Anterior cingulate cortex (tissue), 58 donors: ENCODE measurements around the gene NAP1L3.

Experiments
- DNase-seq, 58 donors: peaks; one replicate each; lab custom pipeline; 2025; lab: John Stamatoyannopoulos, UW

Gene NAP1L3, protein sequence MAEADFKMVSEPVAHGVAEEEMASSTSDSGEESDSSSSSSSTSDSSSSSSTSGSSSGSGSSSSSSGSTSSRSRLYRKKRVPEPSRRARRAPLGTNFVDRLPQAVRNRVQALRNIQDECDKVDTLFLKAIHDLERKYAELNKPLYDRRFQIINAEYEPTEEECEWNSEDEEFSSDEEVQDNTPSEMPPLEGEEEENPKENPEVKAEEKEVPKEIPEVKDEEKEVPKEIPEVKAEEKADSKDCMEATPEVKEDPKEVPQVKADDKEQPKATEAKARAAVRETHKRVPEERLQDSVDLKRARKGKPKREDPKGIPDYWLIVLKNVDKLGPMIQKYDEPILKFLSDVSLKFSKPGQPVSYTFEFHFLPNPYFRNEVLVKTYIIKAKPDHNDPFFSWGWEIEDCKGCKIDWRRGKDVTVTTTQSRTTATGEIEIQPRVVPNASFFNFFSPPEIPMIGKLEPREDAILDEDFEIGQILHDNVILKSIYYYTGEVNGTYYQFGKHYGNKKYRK

DNA sequence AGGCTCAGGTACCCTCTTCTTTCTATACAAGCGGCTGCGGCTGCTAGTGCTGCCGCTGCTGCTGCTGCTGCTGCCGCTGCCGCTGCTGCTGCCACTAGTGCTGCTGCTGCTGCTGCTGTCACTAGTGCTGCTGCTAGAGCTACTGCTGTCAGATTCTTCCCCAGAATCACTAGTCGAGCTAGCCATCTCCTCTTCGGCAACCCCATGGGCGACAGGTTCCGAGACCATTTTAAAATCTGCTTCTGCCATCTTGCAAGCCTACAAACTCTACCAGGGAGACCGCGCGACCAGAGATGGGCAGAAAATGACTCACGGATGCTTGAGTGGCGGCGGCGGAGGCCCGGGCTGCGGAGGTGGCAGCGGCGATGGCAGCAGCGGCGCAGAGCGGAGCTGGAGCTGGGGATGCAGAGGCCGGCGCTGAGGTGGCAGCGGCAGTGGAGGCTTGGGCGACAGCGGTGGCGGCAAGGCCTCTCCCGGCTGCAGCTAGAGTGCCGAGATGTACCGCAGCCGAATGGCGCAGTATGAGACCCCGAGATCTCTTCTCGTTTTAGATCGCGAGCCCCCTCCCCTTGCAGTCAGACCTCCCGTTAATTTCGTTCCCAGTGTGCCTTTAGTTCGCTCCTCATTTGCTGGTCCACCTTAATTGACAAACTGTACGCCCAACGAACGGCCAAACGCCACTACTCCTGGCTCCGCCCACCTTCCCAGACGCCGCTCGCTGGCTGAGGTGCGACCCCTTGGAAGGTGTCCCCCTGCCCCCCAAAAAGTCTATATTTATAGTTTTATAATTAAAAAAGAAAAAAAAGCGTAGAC lies at the start of gene NAP1L3:
TSS of gene NAP1L3 (minus strand) at position 523 of the 813 bp plus-strand sequence. CDS start at position 249, 274 bp downstream.
- peak; percentile 9 to 89 (median 72) for DNase-seq

DNA sequence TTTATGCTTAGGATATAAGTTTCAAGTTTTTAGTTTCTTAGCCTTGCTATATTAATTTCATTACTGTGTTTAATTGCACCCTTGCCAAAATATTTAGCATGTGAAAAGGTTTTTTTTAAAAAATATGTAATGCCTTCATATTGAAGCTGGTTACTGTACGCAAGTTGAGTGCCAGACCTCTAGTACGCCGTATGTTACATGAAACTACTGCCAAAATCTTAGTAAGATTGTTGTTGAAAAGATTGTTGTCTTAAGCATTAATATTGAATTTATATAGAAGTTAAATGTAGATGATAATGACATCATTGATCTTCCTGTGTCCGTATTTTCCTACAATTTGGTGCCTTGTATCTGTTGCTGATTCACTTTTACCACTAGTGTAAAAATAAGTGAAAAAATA lies 37.7 kb upstream of the NAP1L3 start:
- DNase-seq: no peak

DNA sequence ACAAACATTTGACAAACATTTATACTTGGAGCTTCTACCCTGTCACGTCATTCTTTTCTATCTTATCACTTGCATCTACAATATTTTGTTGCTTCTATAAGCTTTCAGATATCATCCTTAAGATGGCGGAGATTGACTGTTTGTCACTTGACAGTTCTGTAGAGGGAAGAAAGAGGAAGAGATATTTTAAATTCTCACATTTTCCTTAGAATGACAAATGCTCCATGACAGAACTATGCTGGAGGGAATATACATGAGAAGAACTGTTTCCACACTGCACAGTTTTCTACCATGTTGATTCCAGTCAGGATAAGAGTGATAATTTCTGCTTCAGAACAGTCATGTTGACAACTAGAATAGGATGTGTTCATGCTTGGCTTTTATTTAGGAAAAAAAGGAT lies 30.3 kb upstream of the NAP1L3 start:
- no peak for DNase-seq

DNA sequence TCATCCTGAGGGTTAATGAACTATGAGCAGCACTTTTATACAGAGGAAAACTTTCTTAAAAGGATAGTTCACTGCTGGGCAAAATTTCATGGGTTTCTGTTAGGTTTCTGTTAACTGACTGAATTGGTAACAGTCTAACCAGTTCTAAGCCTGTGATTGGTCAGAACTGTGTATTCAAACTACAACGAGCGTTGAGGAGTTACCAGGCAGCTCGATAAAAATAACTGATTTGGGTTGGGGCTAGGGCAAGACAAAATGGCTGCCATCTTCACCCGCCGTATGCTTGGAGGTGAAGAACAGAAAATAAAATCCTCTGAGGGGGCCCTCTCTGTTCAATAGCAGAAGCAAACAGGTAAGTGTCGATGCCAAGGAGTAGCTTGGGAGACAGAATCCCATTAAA lies 22.6 kb upstream of the NAP1L3 start:
- DNase-seq: no peak

DNA sequence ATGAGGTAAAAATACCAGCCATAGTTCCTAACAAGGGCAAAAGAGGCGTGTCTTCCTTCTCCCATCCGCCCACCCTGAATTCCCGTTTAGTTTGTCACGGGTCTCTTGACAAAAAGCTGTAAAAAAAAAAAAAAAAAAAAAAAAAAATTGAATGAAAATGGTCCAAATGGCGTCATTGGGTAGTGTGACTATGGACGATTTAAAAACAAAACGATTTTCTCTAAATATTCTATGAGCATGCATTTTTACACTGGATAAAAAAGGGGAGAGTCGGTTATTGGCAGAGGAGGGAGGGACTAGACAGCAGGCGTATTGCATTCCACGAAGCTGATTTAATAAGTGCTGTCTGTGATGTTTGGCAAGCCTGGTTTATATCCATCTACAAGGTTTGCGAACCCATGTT lies 492 bp upstream of the NAP1L3 start, which contains the start of gene FAM133A:
TSS of gene FAM133A (plus strand) at position 338 of the 403 bp plus-strand sequence. CDS start 35,214 bp downstream, outside the sequence.
- peak in 10 of 58 donors; percentile 0 to 31 (median 6) for DNase-seq

DNA sequence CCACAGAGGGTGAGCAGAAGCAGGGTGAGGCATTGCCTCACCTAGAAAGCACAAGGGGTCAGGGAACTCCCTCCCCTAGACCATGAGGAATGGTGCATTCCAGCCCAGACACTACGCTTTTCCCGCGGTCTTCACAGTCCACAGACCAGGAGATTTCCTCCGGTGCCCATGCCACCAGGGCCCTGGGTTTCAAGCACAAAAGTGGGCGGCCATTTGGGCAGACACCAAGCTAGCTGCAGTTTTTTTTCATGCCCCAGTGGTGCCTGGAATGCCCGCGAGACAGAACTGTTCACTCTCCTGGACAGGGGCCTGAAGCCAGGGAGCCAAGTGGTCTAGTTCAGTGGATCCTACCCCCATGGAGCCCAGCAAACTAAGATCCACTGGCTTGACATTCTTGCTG lies 12.8 kb downstream of the NAP1L3 start:
- no peak for DNase-seq

DNA sequence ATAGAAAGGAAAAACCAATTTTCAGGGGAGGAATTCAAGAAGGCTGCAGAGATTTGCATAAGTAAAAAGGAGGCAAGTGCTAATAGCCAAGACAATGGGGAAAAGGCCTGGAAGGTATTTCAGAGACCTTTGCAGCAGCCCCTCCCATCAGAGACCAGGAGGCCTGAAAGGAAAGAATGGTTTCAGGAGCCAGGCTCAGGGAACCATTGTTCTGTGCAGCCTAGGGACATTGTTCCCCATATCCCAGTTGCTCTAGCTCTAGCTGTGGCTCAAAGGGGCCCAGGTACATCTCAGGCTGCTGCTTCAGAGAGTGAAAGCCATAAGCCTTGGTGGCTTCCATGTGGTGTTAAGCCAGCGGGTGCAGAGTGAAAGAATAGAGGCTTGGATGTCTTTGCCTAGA lies 24.0 kb downstream of the NAP1L3 start:
- DNase-seq: no peak

DNA sequence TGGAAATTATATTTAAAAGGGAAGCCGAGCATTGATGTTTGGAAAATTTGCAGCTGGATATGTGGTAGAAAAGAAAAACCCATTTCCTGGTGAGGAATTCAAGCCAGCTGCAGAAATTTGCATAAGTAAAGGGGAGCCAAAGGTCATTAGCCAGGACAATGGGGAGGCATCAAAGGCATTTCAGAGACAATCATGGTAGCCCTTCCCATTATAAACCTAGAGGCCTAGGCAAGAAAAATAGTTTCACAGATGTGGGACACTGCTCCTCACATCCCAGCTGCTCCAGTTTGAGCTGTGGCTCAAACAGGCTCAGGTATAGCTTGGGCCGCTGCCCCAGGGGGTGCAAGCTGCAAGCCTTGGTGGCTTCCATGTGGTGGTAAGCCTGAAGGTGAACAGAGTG lies 35.8 kb downstream of the NAP1L3 start:
- no peak for DNase-seq
